H9 (cell line): ENCODE data around the gene WNT7B. TPM values are rescaled to one million over a fixed set of nuclear protein-coding genes. Genes with fewer than 3 reads are reported as not detected.
A peak's percentile ranks its signal among the peaks of the same experiment; 100 is the strongest.

Experiments used
- DNase-seq: peaks from one replicate; pipeline ENCODE4 v3.0.0-alpha.2; 2017
- H2AFZ ChIP-seq: one replicate; pipeline ENCODE4 v1.6.1; 2013; ENCODE audit warnings: mild to moderate bottlenecking, low read length, control low read depth, moderate library complexity
- H2AK5ac ChIP-seq: 2 replicates; pipeline ENCODE4 v1.6.1; 2013; ENCODE audit warnings: low read length, control low read depth, mixed read lengths; ENCODE audit not compliant: insufficient read length
- H2BK120ac ChIP-seq: one replicate; pipeline ENCODE4 v1.6.1; 2013; ENCODE audit warnings: low read depth, mild to moderate bottlenecking, low read length, control low read depth, inconsistent platforms; ENCODE audit not compliant: poor library complexity, severe bottlenecking
- H2BK12ac ChIP-seq: 2 replicates; pipeline ENCODE4 v1.6.1; 2013; ENCODE audit warnings: low read length, control low read depth, mixed read lengths, low read depth; ENCODE audit not compliant: insufficient read length
- H2BK15ac ChIP-seq: 2 replicates; pipeline ENCODE4 v1.6.1; 2013; ENCODE audit warnings: low read depth, low read length, control low read depth
- H2BK20ac ChIP-seq: one replicate; pipeline ENCODE4 v1.6.1; 2013; ENCODE audit warnings: low read depth, mild to moderate bottlenecking, low read length, control low read depth, inconsistent platforms; ENCODE audit not compliant: poor library complexity, severe bottlenecking
- H2BK5ac ChIP-seq: 2 replicates; pipeline ENCODE4 v1.6.1; 2013; ENCODE audit warnings: low read length, control low read depth, mixed read lengths; ENCODE audit not compliant: insufficient read length
- H3K14ac ChIP-seq: 2 replicates; pipeline ENCODE4 v1.6.1; 2013; ENCODE audit warnings: low read length, control low read depth; ENCODE audit not compliant: insufficient read depth
- H3K18ac ChIP-seq: 2 replicates; pipeline ENCODE4 v1.6.1; 2013; ENCODE audit warnings: low read depth, mild to moderate bottlenecking, mixed read lengths, low read length, control low read depth; ENCODE audit not compliant: insufficient read length
- H3K23ac ChIP-seq: 2 replicates; pipeline ENCODE4 v1.6.1; 2013; ENCODE audit warnings: low read length, control low read depth, mixed read lengths, low read depth; ENCODE audit not compliant: insufficient read length
- H3K23me2 ChIP-seq: 2 replicates; pipeline ENCODE4 v1.6.1; 2013; ENCODE audit warnings: low read depth, mild to moderate bottlenecking, mixed read lengths, low read length, control low read depth; ENCODE audit not compliant: insufficient read length, poor library complexity, severe bottlenecking
- H3K27ac ChIP-seq: 2 replicates; pipeline ENCODE4 v1.5.1; 2013; ENCODE audit warnings: low read length, control low read depth, mixed read lengths, low read depth; ENCODE audit not compliant: insufficient read length
- H3K27me3 ChIP-seq: 2 replicates; pipeline ENCODE4 v1.6.1; 2013; ENCODE audit warnings: low read length, control low read depth, inconsistent platforms; ENCODE audit not compliant: insufficient read depth
- H3K4ac ChIP-seq: 2 replicates; pipeline ENCODE4 v1.6.1; 2013; ENCODE audit warnings: low read depth, mild to moderate bottlenecking, control low read depth, inconsistent platforms, low read length, moderate library complexity
- H3K4me1 ChIP-seq: 2 replicates; pipeline ENCODE4 v1.6.1; 2013; ENCODE audit warnings: low read length, control low read depth, inconsistent platforms; ENCODE audit not compliant: insufficient read depth
- H3K4me2 ChIP-seq: 2 replicates; pipeline ENCODE4 v1.6.1; 2013; ENCODE audit warnings: low read length, control low read depth, mixed read lengths; ENCODE audit not compliant: insufficient read length, insufficient read depth
- H3K56ac ChIP-seq: 2 replicates; pipeline ENCODE4 v1.6.1; 2013; ENCODE audit warnings: low read depth, mild to moderate bottlenecking, mixed read lengths, low read length, control low read depth; ENCODE audit not compliant: insufficient read length
- H3K79me1 ChIP-seq: 2 replicates; pipeline ENCODE4 v1.6.1; 2013; ENCODE audit warnings: low read depth, mild to moderate bottlenecking, moderate library complexity, low read length, control low read depth, inconsistent platforms; ENCODE audit not compliant: insufficient read depth, poor library complexity, severe bottlenecking
- H3K79me2 ChIP-seq: 2 replicates; pipeline ENCODE4 v1.6.1; 2013; ENCODE audit warnings: low read length, control low read depth, inconsistent platforms; ENCODE audit not compliant: insufficient read depth
- H3K9ac ChIP-seq: 2 replicates; pipeline ENCODE4 v1.6.1; 2013; ENCODE audit warnings: low read length, control low read depth, mixed read lengths; ENCODE audit not compliant: insufficient read length; ENCODE audit errors: extremely low read depth
- H3K9me3 ChIP-seq: one replicate; pipeline ENCODE4 v1.6.1; 2013; ENCODE audit warnings: low read depth, low read length, inconsistent platforms; ENCODE audit not compliant: control insufficient read depth
- H3T11ph ChIP-seq: one replicate; pipeline ENCODE4 v1.6.1; 2013; ENCODE audit warnings: mild to moderate bottlenecking, low read length, control low read depth, inconsistent platforms
- H4K20me1 ChIP-seq: one replicate; pipeline ENCODE4 v1.6.1; 2013; ENCODE audit not compliant: control insufficient read depth, insufficient read length, insufficient read depth
- H4K5ac ChIP-seq: 2 replicates; pipeline ENCODE4 v1.6.1; 2013; ENCODE audit warnings: low read depth, mild to moderate bottlenecking, mixed read lengths, low read length, control low read depth; ENCODE audit not compliant: insufficient read length
- H4K8ac ChIP-seq: replicated peaks from 2 replicates; pipeline ENCODE4 v1.6.1; 2013; ENCODE audit warnings: low read length, control low read depth, mixed read lengths, low read depth; ENCODE audit not compliant: insufficient read length
- H4K91ac ChIP-seq: 2 replicates; pipeline ENCODE4 v1.6.1; 2013; ENCODE audit warnings: low read depth, mild to moderate bottlenecking, moderate library complexity, mixed read lengths, low read length, control low read depth; ENCODE audit not compliant: insufficient read length
- H3K27ac Mint-ChIP-seq, 3 experiments: 2 replicates in 2 of 3; 3 replicates in 1 of 3; pipeline ENCODE4 v1.8.0; 2020 to 2021; ENCODE audit warnings: mixed read lengths in 3 of 3, mild to moderate bottlenecking in 1 of 3, moderate library complexity in 1 of 3
- H3K27me3 Mint-ChIP-seq: 2 replicates; pipeline ENCODE4 v1.8.0; 2021; ENCODE audit warnings: low read depth, mild to moderate bottlenecking, moderate library complexity, mixed read lengths
- H3K36me3 Mint-ChIP-seq, 3 experiments: 2 replicates in 2 of 3; 3 replicates in 1 of 3; pipeline ENCODE4 v1.8.0; 2020 to 2021; ENCODE audit warnings: low read depth in 3 of 3, mixed read lengths in 3 of 3; ENCODE audit not compliant: insufficient read depth in 1 of 3
- H3K4me1 Mint-ChIP-seq, 2 experiments: 2 replicates each; pipeline ENCODE4 v1.8.0; 2020; ENCODE audit warnings: mixed read lengths in 2 of 2
- H3K4me3 Mint-ChIP-seq, 2 experiments: 2 replicates in 1 of 2; 3 replicates in 1 of 2; pipeline ENCODE4 v1.8.0; 2020 to 2021; ENCODE audit warnings: mild to moderate bottlenecking in 2 of 2, mixed read lengths in 2 of 2, moderate library complexity in 1 of 2
- H3K9me3 Mint-ChIP-seq, 2 experiments: 2 replicates in 1 of 2; 3 replicates in 1 of 2; pipeline ENCODE4 v1.8.0; 2020; ENCODE audit warnings: mild to moderate bottlenecking in 2 of 2, mixed read lengths in 2 of 2, moderate library complexity in 1 of 2
- WGBS: extraction: QIAGEN DNeasy Blood & Tissue Kit; methylation state at CpG from one replicate; pipeline ENCODE4 v1.1.7; 2013; ENCODE audit warnings: missing lambda C conversion rate, low lambda C conversion rate, mixed read lengths; ENCODE audit not compliant: insufficient read length; ENCODE audit errors: extremely low coverage; 5-methylcytosine and 5-hydroxymethylcytosine counted together
- total RNA-seq: library from RNA; stranded (reverse); gene quantifications from 2 replicates; pipeline ENCODE4 v1.2.1, GENCODE V29; 2021
- TF ChIP-seq, protein P1 (sequence below): fragments of 200-600 bp; sonication (generic); conservative IDR thresholded peaks from 3 replicates; pipeline ENCODE4 v1.8.0; 2021; ENCODE audit warnings: antibody characterized with exemption, mild to moderate bottlenecking

Gene WNT7B
- total RNA-seq, 1 experiment from 2014 or later, result 0.09 TPM

DNA sequence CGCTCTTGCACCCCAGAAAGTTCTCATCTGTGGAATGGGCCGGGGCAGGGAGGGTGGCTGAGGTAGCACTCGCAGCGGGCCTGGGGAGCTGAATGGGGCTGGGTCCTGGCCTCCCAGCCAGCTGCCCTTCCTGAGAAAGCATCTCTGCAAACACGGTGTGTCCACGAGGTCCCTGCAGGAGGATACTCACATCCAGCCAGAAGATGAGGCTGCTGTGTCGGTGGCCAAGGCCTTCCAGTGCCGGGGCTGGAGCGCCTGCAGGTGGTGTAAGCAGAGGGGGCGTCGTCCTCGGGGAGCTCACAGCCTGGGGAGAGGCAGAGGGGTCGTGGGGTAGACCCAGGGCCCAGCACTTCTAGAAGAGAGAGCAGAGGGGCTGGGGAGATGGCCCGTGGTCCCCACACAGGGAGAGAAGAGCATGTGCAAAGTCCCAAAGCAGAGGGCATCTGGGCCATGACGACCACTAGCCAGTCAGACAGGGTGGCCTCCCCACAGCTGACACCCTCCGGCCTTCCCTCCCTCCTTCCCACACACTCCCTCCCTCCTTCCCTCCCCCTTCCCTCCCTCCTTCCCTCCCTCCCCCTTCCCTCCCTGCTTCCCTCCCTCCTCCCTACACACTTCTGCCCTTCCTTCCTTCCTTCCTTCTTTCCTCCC, 97.9 kb downstream of the WNT7B start:
- no CpG with 5 or more reads among the region's 16 CpGs for WGBS
- peak overlapping the region in 1 of 2 experiments; percentile 62; a peak in 2 of 5 replicates for H3K4me3 Mint-ChIP-seq
- H3K27me3 ChIP-seq, result peaks cover 3% of the 10 kb centered on the region; the same call in 1 of the 2 replicates
- no peak overlapping the region for H2BK15ac ChIP-seq
- H2BK5ac ChIP-seq, result no peak overlapping the region
- TF ChIP-seq, protein P1, sequence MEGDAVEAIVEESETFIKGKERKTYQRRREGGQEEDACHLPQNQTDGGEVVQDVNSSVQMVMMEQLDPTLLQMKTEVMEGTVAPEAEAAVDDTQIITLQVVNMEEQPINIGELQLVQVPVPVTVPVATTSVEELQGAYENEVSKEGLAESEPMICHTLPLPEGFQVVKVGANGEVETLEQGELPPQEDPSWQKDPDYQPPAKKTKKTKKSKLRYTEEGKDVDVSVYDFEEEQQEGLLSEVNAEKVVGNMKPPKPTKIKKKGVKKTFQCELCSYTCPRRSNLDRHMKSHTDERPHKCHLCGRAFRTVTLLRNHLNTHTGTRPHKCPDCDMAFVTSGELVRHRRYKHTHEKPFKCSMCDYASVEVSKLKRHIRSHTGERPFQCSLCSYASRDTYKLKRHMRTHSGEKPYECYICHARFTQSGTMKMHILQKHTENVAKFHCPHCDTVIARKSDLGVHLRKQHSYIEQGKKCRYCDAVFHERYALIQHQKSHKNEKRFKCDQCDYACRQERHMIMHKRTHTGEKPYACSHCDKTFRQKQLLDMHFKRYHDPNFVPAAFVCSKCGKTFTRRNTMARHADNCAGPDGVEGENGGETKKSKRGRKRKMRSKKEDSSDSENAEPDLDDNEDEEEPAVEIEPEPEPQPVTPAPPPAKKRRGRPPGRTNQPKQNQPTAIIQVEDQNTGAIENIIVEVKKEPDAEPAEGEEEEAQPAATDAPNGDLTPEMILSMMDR, result no peak
- no peak overlapping the region for H3K18ac ChIP-seq
- H2AFZ ChIP-seq, result no peak overlapping the region
- H3K23me2 ChIP-seq, result no peaks in the 10 kb centered on the region
- H3K9ac ChIP-seq, result no peak overlapping the region
- H3K27ac ChIP-seq, result no peak overlapping the region
- no peak overlapping the region for H3K4ac ChIP-seq
- H3K9me3 ChIP-seq, result no peaks in the 10 kb centered on the region
- no peaks in the 10 kb centered on the region for H3K4me1 ChIP-seq
- no peaks in the 10 kb centered on the region for H4K20me1 ChIP-seq
- peak; percentile 35 for DNase-seq
- H3K4me2 ChIP-seq, result no peak overlapping the region
- no peak overlapping the region for H3T11ph ChIP-seq
- H3K9me3 Mint-ChIP-seq, result no peaks in the 10 kb centered on the region
- H3K79me1 ChIP-seq, result no peaks in the 10 kb centered on the region
- no peak overlapping the region for H3K14ac ChIP-seq
- H2BK120ac ChIP-seq, result no peak overlapping the region
- H2BK12ac ChIP-seq, result no peak overlapping the region
- H3K56ac ChIP-seq, result no peak overlapping the region
- no peak overlapping the region for H3K27ac Mint-ChIP-seq
- no peak overlapping the region for H4K5ac ChIP-seq
- H4K91ac ChIP-seq, result no peak overlapping the region
- no peak overlapping the region for H3K23ac ChIP-seq
- H2AK5ac ChIP-seq, result no peak overlapping the region
- H3K79me2 ChIP-seq, result no peaks in the 10 kb centered on the region
- no peak overlapping the region for H2BK20ac ChIP-seq
- peaks cover 7 to 32% of the 10 kb centered on the region in 2 experiments for H3K4me1 Mint-ChIP-seq
- H3K27me3 Mint-ChIP-seq, result peaks cover 20% of the 10 kb centered on the region
- no peaks in the 10 kb centered on the region for H3K36me3 Mint-ChIP-seq
- H4K8ac ChIP-seq, result no peak overlapping the region
